ENCODE data around the gene TUB. TPM values are rescaled to one million over a fixed set of nuclear protein-coding genes. Genes with fewer than 3 reads are reported as not detected.

TUB gene, protein sequence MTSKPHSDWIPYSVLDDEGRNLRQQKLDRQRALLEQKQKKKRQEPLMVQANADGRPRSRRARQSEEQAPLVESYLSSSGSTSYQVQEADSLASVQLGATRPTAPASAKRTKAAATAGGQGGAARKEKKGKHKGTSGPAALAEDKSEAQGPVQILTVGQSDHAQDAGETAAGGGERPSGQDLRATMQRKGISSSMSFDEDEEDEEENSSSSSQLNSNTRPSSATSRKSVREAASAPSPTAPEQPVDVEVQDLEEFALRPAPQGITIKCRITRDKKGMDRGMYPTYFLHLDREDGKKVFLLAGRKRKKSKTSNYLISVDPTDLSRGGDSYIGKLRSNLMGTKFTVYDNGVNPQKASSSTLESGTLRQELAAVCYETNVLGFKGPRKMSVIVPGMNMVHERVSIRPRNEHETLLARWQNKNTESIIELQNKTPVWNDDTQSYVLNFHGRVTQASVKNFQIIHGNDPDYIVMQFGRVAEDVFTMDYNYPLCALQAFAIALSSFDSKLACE
- total RNA-seq: 83.2 TPM

DNA sequence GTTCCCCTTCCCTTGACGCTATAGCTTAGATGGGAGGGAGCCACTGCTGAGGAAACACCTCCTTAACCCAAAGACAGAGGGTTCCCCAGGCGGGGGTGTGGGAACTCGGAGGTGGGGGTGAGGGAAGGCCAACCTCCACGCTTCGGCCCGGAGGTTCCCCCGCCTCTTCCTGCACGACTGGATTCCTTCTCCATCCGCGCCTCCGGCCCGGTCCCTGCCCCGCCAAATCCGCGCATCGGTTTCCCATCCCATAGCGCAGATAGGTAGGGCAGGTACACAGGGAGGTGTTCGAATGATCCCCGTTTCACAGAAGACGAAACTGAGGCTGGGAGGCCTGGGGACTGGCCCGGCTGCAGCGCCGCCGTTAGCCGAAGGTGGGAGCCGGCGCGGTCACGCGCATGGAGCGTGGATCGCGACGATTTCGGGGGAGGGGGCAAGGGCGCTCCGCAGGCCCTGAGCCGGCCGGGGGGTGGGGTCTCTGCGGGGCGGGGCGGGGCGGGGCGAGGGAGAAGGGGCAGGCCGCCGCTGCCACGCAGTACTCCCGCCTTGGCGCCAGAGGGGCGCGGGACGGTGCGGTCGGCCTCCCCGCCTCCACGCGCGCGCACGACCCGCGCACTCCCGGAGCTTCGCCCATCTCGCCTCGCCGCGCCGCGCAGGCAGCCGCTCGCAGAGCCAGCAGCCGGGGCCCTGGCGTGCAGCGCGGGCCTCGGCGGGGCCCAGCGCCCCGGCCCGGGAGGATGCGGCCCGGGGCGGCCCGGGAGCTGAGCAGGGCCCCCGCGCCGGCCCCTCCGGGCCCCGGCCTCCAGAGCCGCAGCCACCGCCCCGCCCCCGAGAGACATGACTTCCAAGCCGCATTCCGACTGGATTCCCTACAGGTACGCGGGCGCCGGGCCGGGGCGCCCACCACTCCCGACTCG is at the start of gene TUB:
Gene TUB, plus strand, starts transcription at position 538 of the 917 bp plus-strand sequence. Its CDS starts 300 bp downstream, at position 838.
- FAIRE-seq: no peak
- peak; percentile 72 for DNase-seq (ENCODE audit: low spot score in 2 of 2)

DNA sequence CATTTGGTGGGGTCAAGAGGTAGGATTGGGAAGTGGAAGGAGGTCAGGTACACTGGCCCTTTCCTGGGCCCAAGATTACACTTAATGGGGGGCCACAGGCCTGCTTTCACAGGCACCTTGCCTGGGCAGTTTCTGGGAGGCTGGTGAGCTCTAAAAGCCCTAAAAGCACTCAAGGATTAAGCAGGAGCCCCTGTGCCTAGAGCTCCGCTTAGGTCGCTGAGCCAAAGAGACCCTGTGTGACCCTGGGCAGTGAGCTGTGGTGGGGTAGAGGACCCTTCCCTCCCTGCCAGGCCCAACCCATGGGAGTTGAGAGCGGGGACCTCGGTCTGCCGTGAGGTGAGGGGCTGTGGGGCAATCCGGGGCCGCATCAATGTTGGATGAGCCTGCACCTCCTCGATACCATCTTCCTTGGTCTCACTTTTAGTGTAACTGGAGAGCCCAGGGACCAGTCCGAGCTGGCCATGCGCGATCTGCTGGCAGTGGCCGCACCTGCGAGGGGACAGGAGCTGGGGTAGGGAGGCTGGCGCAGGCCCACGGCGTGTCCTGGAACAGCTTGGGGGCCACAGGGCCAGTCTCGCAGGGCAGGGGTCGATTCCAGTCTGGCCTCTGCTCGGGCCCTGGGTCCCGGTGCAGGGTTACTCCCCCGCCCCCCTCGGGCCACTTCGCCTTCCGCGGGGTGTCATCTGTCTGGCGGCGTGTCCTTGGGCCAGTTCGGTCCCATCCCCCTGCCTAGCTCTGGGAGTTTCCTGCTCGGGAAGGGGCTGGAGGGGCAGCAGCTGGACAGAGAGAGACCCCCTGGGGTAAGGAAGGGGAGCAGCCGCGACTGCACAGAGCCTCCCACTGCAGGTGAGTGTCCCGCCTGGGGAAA is 49.5 kb upstream of the TUB start:
- FAIRE-seq: no peak

DNA sequence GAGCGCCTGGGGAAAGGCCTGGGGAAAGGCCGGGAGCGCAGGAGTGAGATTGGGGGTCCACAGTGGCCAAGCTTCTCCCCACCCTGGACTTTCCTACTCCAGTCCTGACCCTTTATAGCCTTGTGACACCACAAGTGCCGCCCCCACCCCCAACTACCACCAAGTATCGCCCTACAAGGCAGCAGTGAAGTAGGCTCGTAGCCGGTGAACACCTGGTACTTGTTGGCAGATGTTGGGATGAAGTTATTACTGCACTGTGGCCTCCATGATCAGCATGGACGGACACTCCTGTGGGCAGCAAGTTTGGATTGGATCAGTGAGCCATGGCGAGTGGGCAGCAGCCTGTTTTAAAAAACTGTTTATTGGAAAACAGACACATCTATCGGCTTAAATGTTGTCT is 48.9 kb upstream of the TUB start:
- DNase-seq (ENCODE audit: low spot score in 2 of 2) (no peak), FAIRE-seq (no peak)

More for the DNA sequence above, 49.5 kb upstream of the TUB start:
- DNase-seq (ENCODE audit: low spot score in 2 of 2): no peak

DNA sequence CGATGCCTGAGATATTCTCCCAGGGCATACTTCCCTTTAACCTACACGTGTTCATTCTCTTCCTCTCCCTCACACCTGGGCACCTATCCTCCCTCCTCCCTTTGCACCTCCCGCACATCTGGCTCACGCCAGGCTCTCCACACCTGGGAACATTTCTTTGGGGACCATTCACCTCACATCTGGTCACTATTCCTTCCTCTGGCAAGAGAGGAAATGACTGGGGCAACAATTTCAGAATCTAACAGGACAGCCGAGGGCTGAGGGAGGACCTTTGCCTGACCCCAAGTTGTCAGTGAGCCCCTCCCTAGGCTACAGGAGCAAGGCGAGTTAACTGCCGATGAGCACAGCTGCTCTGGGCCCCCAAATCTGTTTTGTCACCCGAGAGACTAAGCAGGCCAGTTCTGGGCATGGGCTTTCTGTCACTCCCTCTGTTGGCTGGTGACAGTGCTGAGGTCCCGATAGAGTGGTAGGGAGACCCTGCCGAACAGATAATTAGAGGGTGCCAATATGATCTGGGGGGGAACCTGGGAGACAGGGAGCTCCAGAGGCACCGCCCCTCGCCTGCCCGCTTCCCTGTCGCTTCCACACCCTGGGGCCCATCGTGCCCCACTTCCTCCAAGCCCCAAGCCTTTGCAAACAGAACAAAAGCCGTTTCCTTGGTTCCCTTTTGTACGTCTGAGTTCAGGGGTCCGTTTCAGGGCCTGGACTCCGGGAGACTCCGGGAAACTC is 48.3 kb upstream of the TUB start:
- DNase-seq (ENCODE audit: low spot score in 2 of 2) (no peak), FAIRE-seq (no peak)

DNA sequence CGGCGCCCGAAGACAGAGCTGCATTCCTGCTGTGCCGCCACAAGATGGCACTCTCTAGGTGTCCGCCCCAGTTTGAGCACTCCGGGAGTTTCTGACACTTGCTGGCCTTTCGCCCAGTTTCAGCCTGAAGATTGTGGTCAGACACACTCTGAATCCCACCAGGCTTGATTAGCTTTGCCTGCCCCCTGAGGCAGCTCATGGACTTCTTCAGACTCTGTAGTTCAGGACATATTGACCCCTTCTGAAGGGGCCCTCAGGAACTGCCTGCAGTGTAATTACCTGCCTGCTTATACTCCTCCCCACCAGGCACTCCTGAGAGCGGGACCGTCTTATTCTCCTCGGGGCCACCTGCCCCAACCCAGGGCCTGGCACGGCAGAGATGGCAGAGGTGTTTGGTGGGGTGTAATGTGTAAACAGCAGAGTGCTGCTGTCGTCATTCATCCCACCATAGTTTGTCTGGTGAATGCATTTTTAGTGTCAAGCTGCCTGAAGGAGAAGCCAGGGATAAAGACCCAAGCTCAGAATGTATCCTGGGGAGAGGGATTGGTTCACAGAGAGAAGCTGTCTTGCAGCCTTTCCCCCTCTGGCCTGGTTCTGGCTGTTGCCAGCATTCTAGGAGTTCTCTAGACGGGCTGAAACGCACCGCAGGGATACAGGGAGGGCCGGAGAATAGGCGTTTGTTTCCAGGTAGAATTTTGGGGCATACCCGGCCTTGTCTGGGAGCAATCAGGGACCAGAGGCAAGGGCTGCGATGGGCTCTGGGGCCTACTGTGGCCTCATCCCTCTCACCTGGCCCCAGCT is 47.5 kb upstream of the TUB start:
- FAIRE-seq (no peak), DNase-seq (ENCODE audit: low spot score in 2 of 2) (peak; percentile 69 to 83)

DNA sequence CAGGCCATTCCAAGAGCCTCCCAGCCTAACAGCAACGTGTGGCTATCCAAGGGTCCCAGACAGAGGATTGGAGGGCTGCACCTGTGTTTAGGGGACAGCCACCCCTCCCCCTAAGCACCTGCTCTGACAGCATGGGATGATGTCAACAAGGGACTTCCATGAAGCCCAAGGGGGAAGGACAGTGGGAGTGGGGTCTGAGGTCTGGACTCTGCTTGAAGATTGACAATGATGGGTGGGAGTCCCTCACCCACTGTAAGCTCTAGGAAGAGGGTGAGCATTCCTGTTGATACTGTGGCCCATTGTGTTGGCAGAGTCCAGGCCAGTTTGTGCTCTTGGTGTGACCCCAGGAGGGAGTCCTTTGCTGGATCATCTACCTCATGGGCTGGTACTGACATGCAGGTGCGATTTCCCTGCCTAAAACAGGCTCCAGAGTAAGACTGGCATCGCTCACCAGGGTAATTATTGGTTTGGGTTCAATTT is 46.9 kb upstream of the TUB start:
- DNase-seq (ENCODE audit: low spot score in 2 of 2): no peak
- FAIRE-seq: no peak

DNA sequence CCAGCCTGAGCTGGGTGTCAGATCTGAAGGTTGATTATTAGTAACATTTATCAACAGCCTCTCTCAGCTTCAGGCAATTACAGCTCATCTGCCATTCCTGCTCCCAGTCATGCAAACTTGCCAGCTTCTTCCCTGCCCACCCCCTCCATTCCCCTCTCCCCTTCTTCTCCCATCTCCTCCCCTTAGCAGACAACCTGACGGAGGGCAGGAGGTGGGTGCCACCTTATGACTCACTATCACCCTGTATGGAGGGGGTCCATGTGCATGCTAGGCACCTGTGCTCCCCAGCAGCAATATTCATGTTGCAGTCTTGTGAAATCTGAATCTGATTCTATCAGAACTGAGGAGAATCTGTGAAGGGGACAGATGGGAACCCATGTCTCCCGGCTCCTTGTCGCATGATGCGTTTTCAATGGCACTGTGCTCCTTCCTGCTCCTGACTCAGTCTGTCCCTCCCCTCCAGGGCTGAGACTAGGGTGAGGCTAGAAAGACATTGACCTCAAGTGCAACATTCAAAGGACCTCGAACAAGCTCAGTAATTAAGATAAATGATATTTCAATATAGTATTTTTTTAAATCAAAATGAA is 46.3 kb upstream of the TUB start:
- FAIRE-seq (no peak), DNase-seq (ENCODE audit: low spot score in 2 of 2) (no peak)

DNA sequence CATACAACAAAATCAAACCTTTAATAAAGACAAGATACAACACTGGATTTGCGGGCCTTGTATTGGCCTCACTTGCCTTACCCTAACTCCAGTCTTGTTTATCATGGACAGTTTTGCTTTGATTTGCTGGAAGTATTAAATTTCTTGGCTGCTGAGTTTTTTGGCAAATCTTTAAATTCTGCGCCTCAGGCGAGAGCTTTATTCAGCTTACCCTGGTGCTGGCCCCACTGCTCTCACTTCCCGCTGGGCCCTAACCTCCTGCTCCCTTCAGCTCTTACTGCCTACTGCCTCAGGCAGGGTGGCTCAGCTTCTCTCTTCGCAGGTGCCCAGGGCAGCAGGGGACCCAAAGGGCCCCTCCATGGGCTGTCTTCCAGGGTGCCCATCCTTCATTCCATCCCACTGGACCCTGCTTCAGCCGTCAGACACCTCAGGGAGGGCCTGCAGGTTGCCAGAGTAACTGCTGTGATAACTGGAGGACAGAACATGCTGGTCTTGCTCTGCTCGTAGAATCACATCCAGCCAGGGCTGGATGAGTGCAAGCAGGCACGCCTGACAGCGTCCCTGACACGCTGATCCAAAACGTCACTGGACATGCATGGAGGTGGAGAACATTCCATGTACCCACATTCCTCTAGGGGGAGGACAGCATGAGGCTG is 45.7 kb upstream of the TUB start:
- no peak for FAIRE-seq
- DNase-seq (ENCODE audit: low spot score in 2 of 2): no peak

DNA sequence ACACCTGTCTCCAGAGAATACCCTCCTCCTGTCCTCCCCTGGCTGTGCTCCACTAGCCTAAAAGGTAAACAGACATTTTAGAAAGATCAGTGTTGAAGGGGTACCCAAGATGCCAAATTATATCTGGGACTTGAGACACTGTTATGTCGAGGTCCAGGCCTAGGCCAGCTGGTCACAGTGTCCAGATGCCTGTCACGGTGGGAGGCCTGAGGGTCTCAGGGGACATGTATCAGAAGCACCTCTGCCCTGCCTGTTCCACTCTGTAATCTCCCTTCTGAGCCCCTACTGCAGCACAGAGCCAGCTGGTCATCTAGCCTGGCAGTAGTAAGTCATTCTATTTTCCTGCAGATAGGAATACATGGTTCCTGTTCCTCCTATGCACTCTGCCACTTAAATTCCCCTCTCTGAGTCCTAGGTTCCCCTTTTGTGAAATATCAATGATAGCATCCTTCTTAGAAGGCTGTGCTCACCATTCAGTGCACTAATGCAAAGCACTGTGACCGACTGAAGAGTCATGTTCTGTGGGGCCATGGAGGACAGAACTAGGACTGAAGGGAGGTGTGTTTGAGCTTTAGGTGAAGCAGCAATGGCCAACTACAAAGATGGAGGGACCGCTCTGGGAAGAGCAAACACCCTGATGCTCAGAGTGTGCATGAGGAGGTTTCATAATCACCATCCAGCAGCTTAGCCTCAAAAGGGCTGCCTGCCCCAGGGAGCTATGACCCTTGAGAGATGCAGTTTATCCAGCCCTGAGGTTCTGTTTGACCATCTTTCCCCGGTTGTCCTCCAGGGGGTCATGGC is 44.8 kb upstream of the TUB start:
- FAIRE-seq (no peak), DNase-seq (ENCODE audit: low spot score in 2 of 2) (no peak)

DNA sequence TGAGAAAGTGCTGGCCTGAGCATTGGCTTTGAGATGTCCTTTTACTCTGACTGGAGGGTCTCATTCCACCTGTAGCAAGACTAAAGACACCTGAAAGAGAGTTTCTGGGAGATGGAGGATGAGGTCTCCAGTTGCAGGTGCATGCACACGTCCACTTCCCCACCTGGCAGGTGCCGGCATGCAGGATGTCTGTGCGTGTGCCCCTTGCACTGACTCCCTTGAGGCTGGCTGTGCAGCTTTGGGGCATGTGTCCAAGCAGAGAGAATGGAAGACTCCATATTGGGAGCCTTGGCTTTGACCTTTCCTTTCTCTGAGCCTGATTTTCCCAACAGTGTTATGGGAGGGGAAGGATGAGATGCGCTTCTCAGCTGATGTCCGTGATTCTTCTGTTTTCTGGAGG is 44.0 kb upstream of the TUB start:
- DNase-seq (ENCODE audit: low spot score in 2 of 2) (no peak), FAIRE-seq (no peak)

DNA sequence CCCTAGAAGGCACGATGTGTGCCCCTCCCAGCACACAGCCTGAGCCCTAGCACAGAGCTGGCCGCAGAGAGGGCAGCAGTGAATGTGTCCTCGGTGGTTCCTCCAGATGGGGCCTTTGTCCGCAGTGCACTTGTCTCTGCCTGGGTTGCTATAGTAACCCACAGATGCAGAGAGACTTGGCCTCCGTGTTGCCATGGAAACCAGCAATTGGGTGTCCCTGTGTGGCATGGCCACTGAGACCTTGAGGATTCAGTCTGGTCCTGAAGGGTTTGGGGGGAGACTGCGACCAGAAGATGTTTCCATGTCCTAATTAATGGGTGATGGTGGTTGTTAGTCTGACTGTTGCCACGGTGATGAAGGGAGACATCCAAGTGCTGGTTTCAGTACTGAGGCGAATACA is 42.6 kb upstream of the TUB start:
- DNase-seq (ENCODE audit: low spot score in 2 of 2): no peak
- FAIRE-seq: no peak

DNA sequence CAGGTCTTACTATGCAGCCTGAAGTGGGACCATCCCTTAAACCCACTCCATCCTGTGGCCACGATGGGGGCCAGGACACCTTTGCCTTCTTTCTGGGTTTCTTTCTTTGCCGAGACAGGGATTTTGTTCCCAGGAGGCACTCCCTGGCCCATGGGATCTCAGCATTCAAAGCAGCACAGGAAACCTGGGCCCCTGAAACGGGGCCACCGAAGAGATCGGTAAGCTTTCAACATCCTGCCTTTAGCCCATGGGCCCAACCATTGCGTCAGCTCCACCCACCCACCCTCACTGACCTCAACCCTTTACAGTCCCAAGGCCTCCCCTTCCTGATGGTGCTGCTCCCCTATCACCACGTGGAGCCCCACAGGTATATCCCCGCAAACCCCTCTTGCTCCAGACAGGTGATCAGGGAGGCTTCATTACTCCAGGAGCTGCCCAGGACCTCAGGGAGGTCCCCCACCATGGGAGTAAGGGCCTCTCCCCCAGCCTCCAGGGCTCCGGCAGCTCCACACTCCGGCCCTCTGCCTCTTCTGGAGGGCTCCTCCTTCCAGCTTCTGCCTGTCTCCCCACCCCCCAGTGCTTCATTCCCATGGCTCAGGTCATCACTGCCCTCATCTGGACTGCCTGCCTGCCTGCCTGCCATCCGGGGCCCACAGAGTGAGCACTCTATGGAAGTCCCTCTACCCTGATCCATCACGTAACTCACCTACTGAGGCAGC is 42.0 kb upstream of the TUB start:
- no peak for FAIRE-seq
- DNase-seq (ENCODE audit: low spot score in 2 of 2): no peak

DNA sequence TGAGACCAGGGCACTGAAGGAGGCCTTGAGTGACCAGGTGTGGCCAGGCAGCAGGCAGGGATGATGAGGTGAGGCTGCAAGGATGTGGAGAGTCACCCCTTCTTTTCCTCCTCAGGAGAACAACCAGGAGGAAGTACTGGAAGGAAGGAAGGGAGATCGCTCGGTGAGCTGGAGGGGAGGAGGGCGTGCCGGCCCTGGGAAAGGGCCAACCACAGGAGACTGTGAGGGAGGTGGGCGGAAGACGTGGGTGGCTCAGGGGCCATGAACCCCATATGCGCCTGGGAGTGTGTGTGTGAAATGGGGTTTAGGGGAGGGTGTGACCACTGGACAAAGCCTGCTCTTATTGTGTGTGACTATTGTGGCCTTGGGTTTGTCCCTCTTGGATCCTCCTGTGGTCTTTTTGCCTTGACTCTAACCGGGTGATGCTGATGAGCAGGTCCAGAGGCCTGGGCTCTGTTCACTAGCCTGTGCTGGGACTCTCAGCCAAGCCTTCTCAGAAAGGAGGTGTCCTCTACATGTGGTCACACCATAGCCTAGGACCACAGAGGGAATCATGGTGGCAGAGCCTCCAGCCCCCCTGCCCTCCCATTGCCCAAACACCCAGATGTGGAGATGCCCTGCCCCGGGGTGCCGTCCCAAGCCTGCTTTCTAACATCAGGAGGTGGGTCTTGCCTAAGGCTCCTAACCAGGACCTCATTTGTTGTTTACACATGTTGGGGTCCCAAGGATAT is 41.3 kb upstream of the TUB start:
- FAIRE-seq (no peak), DNase-seq (ENCODE audit: low spot score in 2 of 2) (no peak)

DNA sequence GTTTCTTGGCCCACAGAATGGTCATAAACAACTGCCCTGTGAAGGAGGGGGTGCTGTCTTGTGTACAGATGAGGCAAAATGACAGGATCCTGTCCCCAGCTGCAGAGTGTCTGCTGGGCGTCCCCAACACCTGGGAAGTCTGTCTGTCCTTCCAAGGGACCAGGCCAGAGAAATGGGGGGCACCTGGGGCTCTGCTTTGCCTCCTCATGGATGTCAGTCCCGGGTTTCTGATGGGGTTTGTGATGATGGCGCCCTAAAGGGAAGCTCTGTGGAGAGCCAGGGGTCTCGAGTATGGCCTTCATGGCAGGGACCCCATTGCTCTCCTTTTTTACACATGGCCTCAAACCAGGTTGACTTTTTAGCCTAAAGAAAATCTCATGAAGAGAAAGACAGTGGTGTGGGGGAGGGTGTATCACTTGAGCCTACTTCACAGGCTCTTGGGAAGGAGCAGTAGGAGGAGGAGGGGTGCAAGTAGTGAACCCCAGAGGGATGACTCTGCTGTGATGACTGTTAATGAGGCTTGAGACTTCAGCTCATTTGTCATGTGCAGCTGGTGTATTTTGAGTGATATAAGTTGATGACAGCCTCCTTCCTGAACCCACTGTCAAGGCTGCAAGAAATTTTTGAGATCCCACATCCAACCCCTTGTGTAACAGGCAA is 40.6 kb upstream of the TUB start:
- DNase-seq (ENCODE audit: low spot score in 2 of 2) (no peak), FAIRE-seq (no peak)

DNA sequence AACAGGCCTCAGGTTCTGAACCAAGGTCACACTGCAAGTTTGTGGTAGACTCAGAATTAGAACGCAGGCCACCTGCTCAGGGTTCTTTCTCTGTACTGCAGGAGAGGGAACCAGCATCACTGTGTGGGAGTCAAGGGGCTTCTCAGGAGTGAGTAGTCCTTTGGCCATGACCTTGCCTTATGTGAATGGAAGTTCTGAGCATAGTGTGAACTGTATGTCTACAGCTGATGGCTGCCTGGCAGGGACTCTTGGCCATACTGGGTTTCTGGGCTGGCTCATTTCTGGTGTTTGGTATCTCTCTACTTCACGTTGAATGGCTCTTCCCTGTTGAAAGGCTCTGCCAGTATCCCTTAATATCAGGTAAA is 40.1 kb upstream of the TUB start:
- FAIRE-seq (no peak), DNase-seq (ENCODE audit: low spot score in 2 of 2) (no peak)

Data from frontal cortex (tissue), 4 donors.